GM21360 (cell line): ENCODE data around the gene HOXA6.

Source experiments
- ATAC-seq: cut with Tn5 transposase; IDR thresholded peaks from one replicate; pipeline ENCODE4 v1.9.1; 2021; ENCODE audit warnings: mild to moderate bottlenecking, moderate library complexity; ENCODE audit not compliant: unreplicated experiment

HOXA6 gene

GRCh38 chr7:27152816-27153442 lies 5.4 kb upstream of the HOXA6 start:
- ATAC-seq: no peak

GRCh38 chr7:27151931-27152815 lies 4.6 kb upstream of the HOXA6 start, which contains the start of gene HOXA3:
Gene HOXA3, minus strand, starts transcription at chr7:27152583. Its CDS starts 41,943 bp downstream, at chr7:27110640.
- ATAC-seq: no peak

DNA sequence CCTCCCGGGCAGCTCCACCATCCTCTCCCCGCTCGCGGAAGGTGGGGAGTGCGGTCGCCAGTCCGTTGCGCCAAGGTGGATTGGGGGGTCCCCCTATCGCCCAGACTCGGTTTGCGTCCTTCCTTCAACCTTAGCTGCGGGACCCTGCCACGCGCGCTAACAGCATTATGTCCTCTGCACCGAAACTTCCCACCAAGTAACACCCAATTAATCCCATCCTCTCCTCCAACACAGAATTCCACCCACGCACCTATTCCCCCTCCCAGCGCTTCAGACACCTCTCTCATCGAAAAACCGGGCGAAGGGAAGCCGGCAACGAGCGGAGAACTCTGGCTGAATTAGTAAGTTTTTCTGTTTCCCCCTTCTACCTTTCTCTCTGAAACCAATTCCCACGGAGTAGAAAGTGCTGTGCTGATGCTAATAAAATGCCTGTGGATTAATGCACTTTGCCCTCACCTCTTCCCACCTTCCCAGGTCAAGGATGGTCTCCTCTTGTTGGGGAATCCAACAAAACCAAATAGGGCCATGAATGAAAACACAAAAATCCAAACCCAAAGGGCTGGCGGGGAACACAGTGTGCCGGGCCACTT lies 3.9 kb upstream of the HOXA6 start:
- no peak for ATAC-seq

GRCh38 chr7:27150568-27151340 lies 3.2 kb upstream of the HOXA6 start:
- ATAC-seq: peak; percentile 63

- ATAC-seq: no peak
Measured at GRCh38 chr7:27149842-27150567, 2.4 kb upstream of the HOXA6 start.

- no peak for ATAC-seq
Measured at GRCh38 chr7:27148756-27149641, 1.4 kb upstream of the HOXA6 start.

DNA sequence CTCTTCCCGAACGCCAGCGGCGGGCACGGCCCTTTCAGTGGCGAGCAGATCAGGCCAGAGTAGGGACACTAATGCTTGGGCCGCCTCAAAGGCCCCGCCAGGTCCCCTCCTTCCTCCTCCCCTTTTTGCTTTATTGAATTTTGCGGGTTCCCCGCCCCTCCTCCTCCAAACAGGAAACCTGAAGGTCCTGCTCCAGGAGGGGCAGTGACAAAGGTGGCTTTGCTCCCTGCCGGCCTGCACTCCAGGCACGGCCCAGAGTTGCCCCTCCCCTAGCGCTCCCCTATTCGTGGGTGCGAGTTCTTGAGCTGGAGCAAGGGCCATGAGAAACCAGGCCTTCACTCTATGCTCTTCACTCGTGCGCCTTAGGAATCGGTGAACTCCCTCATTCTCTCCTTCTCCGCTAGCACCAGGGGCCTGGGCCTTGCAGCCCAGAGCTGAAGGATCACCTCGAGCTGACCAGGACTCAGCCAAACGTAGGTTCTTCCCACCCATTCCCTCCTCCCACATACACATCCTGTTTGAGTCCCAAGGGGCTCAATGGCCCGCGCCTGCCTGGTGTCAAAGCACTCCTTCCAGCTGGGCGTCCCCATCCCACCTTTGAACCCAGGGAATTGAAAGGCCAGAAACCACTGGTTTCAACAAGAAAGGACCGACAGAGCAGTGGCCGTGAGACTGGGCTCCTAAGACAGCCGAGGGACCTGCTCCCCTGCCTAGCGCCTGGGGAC lies 619 bp upstream of the HOXA6 start:
- no peak for ATAC-seq

- no peak for ATAC-seq
Measured at GRCh38 chr7:27146491-27147198, 929 bp downstream of the HOXA6 start.

DNA sequence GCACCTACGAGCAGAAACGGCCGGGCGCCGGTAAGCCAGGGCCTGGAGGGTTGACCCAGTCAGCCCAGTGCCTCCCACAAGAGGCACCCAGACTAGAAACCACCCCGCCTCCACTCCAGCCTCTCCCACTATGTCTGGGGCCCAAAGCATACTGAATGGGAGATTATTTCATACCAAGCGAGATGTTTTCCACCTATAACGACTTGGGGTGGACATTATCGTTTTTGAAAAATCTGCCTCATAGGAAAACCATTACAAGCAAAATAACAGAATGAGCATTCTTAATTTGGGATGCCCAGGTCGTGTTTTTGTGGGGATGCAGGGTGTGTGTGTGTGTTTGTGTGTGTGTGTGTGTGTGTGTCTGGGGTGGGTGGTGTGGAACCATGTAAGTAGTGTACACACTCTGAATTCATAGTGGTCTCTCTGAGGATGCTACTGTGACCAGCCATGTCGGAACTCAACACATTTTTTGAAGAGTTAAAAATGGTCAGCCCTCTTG lies 1.6 kb downstream of the HOXA6 start:
- ATAC-seq: no peak

GRCh38 chr7:27145165-27145913 lies 2.2 kb downstream of the HOXA6 start:
- no peak for ATAC-seq

DNA sequence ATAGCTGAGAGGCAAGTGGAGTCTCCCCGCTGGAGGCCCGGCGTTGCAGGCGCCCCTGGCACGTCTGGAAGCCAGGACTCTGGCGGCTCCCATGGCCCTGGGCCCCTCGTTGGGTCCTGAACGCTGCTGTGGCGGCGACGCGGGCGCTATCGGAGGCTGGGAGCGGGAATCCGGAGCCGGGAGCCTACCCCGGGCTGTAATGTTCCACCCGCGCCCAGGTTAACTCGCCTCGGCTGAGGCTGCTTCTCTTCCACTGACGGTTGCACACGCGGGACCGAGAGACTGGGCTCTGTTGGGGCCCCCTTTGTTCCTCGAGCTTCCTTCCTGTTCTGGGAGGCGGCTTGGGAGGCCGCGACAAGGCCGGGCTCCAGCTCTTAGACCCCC lies 2.8 kb downstream of the HOXA6 start:
- ATAC-seq: no peak

DNA sequence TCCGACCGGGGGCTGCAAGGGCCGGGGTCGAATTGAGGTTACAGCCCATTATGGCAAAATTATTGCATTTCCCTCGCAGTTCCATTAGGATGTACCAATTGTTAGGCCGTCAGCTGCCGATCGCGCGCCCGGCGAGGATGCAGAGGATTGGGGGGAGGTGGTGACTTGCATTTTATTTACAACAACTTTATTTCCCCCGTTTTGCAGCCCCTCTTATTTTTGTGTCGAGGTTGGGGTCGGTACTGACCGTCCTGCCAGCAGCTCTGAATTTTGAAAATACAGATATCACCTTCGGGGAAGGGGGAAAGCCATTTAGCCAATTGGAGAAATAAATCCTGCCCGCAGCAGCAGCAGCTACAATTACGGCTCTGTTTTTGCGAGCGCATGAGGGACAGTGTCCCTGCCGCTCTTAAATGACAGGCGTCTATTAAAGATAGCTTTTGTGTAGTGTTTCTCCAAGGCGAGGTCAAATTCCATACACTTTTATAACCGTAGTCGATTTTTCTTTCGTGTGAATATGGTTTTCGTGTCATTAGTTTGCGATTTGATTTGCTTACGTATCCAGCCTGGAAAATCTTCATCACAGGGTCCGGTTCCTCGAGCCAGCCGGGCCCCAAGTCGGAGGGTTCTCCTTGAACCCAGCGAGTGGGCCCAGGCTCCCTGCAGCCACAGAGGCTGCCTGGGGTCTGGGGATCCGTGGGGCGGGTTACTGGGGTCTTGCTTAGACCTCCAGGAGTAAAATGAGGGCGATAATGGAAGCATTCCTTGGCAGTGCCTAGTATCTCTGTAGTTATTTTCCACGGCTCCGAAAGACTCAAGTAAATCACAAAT lies 3.4 kb downstream of the HOXA6 start:
- ATAC-seq: no peak

- no peak for ATAC-seq
Measured at GRCh38 chr7:27143023-27143949, 4.3 kb downstream of the HOXA6 start, which contains the start of gene HOXA5. Gene HOXA5, minus strand, starts transcription at chr7:27143681. Its CDS starts 74 bp downstream, at chr7:27143607.

DNA sequence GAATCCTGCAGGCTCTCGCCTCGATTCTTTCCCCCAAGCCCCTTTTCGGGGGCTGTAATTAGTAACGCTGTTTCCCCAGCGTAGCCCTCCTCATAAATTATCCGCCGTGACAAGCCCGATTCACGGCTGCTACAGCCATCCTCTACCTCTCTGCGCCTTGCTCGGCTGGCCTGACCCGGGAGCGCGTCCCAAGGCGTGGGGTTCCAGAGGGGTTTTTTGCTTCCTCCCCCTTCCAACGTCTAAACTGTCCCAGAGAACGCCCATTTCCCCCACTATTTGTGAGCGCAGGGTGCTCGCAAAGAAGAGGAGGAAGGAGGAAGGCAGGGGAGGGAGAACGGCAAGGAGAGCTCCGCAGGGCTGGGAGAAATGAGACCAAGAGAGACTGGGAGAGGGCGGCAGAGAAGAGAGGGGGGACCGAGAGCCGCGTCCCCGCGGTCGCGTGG lies 5.0 kb downstream of the HOXA6 start:
- ATAC-seq: no peak

- no peak for ATAC-seq
Measured at GRCh38 chr7:27141923-27142579, 5.5 kb downstream of the HOXA6 start.
